22Rv1 (cell line): ENCODE results near the gene COL13A1.

Source experiments
- H3K27ac ChIP-seq: fragments of 450-650 bp; 2 replicates; pipeline ENCODE4 v1.5.1; 2017
- CTCF ChIP-seq: fragments of 450-650 bp; IDR thresholded peaks from 2 replicates; pipeline ENCODE4 v1.5.1; 2017; ENCODE audit warnings: mild to moderate bottlenecking
- ZFX ChIP-seq: fragments of 450-650 bp; IDR thresholded peaks from 2 replicates; pipeline ENCODE4 v1.6.1; 2017; ENCODE audit warnings: antibody characterized with exemption, borderline replicate concordance

The COL13A1 gene

GRCh38 chr10:69893271-69893900 is 91.7 kb downstream of the COL13A1 start:
- no peak overlapping the region for H3K27ac ChIP-seq
- TF ChIP-seq CTCF (no peak), ZFX (no peak)

- H3K27ac ChIP-seq = no peak overlapping the region
- no peak for TF ChIP-seq CTCF
- no peak for TF ChIP-seq ZFX
Measured at GRCh38 chr10:69894156-69894555, 92.5 kb downstream of the COL13A1 start.

GRCh38 chr10:69895759-69896158 is 94.1 kb downstream of the COL13A1 start:
- TF ChIP-seq CTCF (no peak), ZFX (no peak)
- no peak overlapping the region for H3K27ac ChIP-seq

GRCh38 chr10:69896606-69897231 is 95.0 kb downstream of the COL13A1 start:
- TF ChIP-seq ZFX (no peak), CTCF (no peak)
- H3K27ac ChIP-seq = no peak overlapping the region

GRCh38 chr10:69897432-69897831 is 95.7 kb downstream of the COL13A1 start:
- no peak overlapping the region for H3K27ac ChIP-seq
- TF ChIP-seq CTCF (no peak), ZFX (no peak)

GRCh38 chr10:69897999-69898398 is 96.3 kb downstream of the COL13A1 start:
- H3K27ac ChIP-seq = no peak overlapping the region
- TF ChIP-seq ZFX (no peak), CTCF (no peak)

GRCh38 chr10:69898524-69898923 is 96.8 kb downstream of the COL13A1 start:
- TF ChIP-seq ZFX (no peak), CTCF (no peak)
- no peak overlapping the region for H3K27ac ChIP-seq
